ENCODE data around the gene EBF3.

GRCh38 chr10:129950676-129951075 is 13.4 kb downstream of the EBF3 start:
- TF ChIP-seq EZH2 (IDR thresholded peaks at IDR 0.05; ENCODE audit: insufficient read depth, low read length) (no peak), CTCF (IDR thresholded peaks at IDR 0.05; ENCODE audit: insufficient read depth, low read depth, low read length) (no peak)

Measured in astrocyte (in vitro differentiated cells and primary cell).